Activated CD8-positive, alpha-beta memory T cell treated with anti-CD3 and anti-CD28 coated beads for 4 hours (primary cell): ENCODE measurements around the gene FMR1.

Source experiments
- DNase-seq, 2 donors: peaks; one replicate each; pipeline ENCODE4 v3.0.0-alpha.2; 2020; ENCODE audit warnings: low read depth in 2 of 2

The FMR1 gene

DNA sequence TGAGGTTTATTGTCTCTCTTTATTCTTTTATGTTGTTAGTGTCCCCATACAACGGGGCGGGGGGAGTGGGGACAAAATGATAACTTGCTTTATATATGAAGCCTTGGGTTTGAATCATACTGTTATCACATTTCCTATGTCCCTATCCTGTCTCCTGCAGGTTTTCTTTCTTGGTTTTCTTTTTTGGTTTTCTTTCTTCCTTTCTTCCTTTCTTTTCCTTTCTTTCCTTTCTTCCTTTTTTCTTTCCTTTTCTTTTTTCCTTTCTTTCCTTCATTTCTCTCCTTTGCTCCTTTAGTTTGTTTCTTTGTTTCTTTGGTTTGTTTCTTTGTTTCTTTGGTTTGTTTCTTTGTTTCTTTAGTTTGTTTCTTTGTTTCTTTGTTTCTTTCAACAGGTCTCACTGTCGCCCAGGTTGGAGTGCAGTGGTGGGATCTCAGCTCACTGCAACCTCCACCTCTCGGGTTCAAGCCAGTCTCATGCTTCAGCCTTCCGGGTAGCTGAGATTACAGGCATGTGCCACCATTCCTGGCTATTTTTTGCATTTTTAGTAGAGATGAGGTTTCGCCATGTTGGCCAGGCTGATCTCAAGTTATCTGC lies 4.8 kb downstream of the FMR1 start:
- no peak for DNase-seq

DNA sequence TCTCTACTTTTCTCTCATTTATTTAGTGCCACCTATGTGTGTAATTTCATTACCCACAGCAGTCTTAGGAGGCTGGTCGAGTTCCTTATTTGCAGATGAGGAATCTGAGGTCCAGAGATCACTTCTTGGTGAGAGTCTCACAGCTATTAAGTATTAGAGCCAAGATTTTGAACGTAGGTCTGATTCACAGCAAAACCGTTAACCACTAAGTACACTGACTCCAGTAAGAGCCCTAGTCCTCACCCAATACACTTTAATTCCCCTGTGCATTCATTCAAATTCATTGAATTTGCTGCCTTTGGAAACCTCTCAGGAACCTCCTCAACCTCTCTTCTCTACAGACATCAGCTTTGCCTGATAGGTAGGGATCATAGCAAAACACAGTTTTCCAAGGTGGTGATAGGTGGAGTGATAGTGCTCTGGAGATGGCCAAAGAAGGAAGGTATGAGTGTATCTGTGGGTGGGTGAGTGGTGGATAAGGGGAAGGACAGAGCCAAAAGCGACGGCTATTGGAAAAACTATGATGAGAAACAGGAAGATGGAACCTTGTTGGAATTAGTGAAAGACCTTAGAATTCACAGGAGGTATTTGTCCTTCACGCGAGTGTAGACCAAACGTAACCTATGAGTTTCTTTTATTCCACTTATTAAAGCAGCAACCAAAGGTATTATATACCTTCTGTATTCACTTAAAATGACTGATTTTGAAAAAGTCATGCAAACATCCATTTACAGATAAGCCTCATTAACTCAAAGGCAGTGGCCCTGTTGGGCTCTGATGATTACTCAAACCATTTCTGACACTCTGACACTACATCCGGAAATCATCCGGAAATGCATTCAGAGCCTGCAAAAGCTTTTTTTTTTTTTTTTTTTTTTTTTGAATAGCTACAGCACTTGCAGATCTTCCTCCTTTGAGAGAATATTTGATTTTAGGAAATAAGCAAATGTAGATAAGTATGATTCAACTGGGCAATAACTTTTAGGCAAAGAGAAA lies 6.3 kb downstream of the FMR1 start:
- DNase-seq = no peak

DNA sequence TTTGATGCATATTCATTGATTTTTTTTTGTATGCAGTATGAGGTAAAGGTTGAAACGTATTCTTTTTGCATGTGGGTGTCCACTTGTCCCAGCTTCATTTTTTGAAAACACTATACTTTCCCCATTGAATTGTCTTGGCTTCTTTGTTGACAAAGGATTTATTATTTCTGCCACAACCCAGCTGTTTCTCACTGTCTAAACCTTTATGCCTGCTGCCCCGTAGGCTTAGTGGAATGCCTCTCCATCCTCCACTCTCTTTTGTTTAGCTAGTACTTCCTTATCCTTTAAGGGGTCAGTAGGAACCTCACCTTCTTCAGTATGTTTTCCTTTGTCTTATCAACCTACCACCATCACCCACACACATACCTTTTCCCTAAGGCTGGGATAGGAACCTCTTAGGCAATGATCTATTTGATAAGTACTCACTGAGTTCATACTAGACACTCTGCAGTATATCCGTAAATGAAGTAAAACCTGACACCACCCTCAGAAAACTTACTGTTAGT lies 8.5 kb downstream of the FMR1 start:
- DNase-seq = no peak

DNA sequence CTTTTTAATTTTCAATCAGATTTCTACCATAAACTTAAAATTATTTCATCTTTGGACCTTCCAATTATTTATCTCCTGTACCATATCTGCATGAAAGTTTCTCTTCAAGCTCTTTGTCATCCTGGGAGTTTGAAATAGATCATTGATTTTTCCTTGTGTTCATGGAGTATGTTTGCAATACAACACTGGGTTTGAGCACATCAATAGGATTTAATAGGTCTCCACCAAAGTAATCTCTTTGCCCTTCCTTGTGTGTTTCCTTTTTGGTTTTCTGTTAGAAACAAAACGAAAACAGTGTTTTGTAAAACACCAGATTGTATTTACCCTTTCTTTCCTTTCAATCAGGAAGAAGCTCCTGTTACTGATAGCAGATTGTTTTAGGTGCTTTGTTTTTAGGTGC lies 11.9 kb downstream of the FMR1 start:
- no peak for DNase-seq

DNA sequence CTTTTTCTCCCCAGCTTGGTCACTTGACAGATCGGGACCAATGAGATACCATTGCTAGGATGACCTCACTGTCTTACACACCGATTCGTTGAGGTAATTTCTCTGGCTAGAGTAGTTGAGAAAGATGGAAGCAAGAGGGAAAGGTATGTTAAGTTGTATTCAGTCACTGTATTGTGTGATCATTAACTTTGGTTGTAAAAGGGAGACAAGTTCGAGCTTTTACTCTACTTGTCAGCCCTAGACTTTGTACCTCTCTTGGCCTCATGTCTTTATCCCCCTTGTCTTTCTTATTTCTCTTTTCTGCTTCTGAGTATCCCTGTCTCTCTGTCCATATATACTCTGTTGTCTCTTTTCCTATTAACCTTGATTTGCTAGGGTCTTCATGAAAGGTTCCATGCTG lies 15.5 kb downstream of the FMR1 start:
- no peak for DNase-seq

DNA sequence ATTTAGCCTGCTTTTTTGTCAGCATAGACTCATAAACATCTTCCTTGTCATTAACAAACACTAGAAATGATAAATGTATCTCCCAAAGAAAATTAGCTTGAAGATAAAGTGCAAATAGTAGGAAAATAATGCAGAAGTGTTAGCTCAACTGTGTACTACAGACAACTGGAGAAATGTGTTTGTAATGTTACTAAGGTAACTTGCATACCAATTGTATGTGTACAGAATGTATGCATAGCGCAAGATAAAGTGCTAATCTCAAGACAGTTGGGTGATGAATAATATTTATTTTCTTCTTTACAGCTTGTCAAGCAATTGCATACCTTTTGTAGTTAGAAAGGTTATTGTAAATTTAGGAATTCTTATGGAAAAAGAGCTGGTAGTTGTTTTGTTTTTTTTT lies 22.1 kb downstream of the FMR1 start:
- no peak for DNase-seq

DNA sequence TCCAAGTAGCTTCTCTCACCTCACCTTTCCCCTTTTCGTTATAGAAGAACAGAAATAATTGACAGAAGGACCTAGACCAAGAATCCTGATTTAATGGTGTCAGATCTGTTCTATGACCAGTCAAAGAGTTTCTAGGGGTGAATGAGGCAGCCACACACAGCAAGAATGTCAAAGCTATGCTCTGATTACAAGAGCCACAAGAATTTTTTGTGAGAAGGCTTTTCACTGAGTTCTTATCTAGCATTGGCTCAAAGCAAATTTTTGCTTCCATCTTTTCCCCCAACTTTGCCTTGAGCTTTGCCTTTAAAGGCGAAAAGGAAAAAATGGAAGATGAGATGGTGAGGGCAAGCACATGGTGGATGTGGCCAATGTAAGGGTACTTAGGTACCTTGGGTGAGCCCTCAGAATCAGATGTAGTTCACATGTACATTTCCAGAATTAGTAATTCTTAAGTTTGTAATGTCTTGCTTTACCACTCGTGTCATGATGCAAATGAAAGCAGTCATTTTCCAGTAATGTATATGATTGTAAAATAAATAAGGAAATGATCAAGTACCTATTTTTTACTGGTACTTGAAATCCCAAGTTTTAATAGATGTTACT lies 23.5 kb downstream of the FMR1 start:
- no peak for DNase-seq

DNA sequence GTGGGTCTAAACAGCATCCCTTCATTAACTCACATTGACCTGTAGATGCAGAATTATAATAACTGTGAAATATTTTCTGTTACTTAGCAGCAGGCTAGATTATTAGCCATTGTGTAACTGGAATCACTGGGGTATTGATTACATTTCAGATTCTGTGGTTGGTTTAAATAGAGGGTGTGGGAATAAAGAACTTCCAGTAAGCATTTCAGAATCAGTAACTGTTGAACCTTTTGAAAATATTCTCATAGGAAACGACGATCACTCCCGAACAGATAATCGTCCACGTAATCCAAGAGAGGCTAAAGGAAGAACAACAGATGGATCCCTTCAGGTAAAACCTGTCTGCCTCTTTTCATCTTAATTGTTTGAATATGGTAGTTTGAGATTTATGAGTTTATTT lies 33.6 kb downstream of the FMR1 start:
- DNase-seq = no peak

DNA sequence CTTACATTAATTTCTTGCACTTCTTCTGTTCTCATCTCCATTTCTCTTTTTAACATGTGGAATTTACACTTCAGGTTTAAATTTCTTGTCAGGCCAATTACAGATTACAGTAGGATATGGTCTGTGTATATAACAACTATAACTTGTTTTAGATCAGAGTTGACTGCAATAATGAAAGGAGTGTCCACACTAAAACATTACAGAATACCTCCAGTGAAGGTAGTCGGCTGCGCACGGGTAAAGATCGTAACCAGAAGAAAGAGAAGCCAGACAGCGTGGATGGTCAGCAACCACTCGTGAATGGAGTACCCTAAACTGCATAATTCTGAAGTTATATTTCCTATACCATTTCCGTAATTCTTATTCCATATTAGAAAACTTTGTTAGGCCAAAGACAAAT lies 36.8 kb downstream of the FMR1 start:
- DNase-seq = no peak

DNA sequence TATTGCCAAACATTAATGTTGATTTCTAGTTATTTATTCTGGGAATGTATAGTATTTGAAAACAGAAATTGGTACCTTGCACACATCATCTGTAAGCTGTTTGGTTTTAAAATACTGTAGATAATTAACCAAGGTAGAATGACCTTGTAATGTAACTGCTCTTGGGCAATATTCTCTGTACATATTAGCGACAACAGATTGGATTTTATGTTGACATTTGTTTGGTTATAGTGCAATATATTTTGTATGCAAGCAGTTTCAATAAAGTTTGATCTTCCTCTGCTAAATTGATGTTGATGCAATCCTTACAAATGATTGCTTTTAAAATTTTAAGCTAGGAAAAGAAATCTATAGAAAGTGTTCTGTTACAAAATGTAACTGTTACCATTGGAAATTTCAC lies 38.6 kb downstream of the FMR1 start:
- DNase-seq = no peak

DNA sequence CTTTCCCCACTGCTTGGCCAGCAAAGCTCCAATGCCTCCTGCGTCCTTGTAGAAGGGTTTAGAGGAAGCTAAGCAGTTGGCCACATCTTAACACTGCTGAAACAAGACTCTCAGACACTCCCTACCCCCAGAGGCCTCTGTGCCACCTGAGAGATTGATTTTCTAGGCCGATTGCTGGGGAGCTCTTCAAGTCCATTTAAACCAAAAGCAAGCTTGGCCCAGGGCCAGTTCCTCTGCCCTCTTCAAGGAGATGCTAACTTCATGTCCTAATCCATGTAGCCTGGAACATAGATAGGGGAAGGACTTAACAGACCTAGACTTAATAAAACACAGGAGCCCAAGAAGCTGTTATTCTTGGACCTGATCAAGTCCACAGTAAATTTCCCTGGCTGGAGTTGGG lies 42.3 kb downstream of the FMR1 start:
- no peak for DNase-seq

DNA sequence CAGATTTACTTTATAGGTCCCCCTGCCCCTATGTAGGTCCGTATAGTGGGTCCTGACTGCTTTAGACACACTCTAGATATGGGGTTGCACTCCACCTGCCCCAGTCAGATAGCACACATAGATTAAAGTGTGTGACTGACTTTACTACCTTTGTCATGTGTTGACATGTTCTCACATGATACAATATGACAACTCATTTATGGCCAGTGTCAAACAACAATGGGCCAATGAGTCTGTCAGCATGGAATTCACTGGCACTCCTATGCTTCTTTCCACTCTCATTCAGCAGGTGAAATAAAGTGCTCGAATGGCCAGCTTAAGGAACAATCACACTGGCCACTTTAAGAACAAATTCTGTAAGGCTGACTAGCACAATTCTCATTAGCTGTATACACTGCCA lies 45.6 kb downstream of the FMR1 start:
- DNase-seq = no peak

DNA sequence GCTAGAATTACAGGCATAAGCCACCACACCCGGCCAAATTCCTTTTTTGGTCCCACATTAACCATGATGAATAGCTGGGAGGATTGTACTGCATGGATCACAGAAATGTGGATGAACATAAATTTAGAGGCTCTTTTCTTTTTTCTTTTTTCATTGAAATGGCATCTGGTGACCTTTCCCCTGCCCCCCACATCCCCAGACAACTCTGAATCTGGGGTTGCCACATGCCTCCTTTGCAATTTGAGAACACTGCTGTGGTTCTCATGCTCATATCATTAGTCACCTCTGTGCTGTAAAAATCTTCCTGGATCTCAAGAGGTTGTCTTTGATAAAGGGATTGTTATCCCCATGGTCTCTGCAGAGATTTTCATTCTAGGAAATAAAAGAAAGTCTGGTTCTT lies 46.6 kb downstream of the FMR1 start:
- no peak for DNase-seq

DNA sequence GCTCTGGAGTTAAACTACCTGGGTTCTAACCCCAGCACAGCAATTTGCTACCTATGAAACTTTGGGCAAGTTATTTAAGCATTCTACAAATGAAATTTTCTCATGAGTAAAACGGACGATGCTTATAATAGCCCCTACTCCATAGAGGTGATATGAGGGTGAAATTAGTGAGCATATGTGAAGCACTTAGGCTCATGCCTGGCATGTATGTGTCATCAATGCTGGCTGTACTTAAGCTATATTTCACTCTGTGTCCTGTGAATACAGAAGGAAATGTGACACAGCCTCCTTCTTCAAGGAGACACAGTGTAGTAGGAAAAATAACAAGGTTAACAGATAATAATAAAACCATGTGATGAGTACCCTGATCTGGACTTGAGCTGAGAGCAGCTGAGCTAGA lies 49.0 kb downstream of the FMR1 start:
- DNase-seq = no peak

DNA sequence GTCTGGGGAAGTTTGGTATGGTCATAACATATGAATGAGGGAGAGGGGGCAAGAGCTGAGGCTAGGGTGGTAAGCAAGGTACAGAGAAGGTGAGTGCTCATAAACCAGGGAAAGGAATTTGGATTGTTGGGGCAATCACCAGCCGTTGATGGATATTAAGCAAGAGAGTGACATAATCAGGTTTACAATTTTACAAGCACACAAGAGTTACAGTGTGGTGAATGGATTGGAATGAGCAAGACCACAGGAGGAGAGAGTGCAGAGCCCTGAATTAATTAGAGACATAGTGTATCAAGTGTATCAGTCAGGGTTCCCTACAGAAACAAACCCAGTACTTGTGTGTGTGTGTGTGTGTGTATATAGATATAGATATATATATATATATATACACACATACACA lies 50.8 kb downstream of the FMR1 start:
- no peak for DNase-seq

DNA sequence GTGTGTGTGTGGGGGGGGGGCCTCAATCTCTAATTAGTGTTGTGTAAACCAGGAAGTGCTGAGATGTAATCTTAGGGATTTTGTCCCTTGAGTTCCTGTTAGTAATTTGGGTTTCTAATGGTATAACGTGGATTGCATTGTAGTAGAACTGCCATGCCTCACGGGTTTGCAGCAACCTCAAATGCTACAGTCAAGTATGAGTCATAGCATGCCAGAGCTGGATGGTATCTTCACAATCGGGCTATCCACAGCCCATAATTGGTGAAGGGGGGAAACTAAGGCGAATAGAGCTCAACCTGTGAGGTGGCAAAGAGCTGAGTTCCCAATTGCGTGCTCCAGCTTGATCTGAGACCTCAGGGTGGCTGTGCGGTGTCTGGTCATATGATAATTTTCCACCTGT lies 67.2 kb downstream of the FMR1 start:
- no peak for DNase-seq

DNA sequence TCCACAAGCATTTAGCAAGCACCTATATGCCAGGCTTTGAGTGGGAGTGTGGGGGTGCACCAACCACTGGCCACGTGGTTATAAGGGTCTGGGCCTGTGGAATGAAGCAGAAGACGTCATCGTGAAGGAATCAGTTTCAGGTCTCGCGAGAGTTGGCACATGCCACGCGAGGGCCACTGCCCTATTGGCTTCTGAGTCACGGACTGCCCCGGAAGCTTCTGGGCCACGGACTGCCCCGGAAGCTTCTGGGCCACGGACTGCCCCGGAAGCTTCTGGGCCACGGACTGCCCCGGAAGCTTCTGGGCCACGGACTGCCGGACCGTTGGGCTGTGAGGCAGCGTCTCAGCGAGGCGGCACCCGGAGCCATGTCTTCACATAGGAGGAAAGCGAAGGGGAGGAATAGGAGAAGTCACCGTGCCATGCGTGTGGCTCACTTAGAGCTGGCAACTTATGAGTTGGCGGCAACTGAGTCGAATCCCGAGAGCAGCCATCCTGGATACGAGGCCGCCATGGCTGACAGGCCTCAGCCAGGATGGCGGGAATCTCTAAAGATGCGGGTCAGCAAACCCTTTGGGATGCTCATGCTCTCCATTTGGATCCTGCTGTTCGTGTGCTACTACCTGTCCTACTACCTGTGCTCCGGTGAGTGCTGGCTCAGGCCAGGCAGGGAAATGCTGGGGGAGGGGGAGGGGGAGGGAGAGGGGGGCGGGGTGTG lies 69.5 kb downstream of the FMR1 start, which contains the start of gene FMR1NB:
Gene FMR1NB, plus strand, starts transcription at position 300 of the 715 bp plus-strand sequence. Its CDS starts 66 bp downstream, at position 366.
- DNase-seq = no peak
